OCI-LY3 (cell line): ENCODE measurements around the gene CSRP3.

Source experiments
- CTCF ChIP-seq: fragments of 200-600, 300-600 bp; sonication (generic); IDR thresholded peaks from 2 replicates; pipeline ENCODE4 v1.5.1; 2014; ENCODE audit warnings: antibody characterized with exemption, low read length, low read depth
- EZH2phosphoT487 ChIP-seq: fragments of 200-600 bp; shearing (Covaris generic); IDR thresholded peaks from 2 replicates; pipeline ENCODE4 v1.6.1; 2018; ENCODE audit warnings: antibody characterized with exemption, mixed run types, low read depth

- TF ChIP-seq CTCF (no peak), EZH2phosphoT487 (no peak)
Measured at GRCh38 chr11:19204836-19205235, 3.1 kb upstream of the CSRP3 start.
